ENCODE measurements around the gene MORF4L1.
"Not testable (repeated sequence)": the region's sequence is repeated elsewhere in the genome, so short reads cannot be mapped to it uniquely, and the experiment has no call there.

Gene MORF4L1

GRCh38 chr15:78927077-78927790 lies 54.5 kb downstream of the MORF4L1 start:
- no peak for DNase-seq (ENCODE audit: low read depth in 3 of 3)

GRCh38 chr15:78928176-78928575 lies 55.5 kb downstream of the MORF4L1 start:
- not testable (repeated sequence) for DNase-seq (ENCODE audit: low read depth in 3 of 3)

- no peak for DNase-seq (ENCODE audit: low read depth in 3 of 3)
Measured at GRCh38 chr15:78928616-78929093, 56.0 kb downstream of the MORF4L1 start.

GRCh38 chr15:78929536-78930264 lies 57.0 kb downstream of the MORF4L1 start:
- no peak for DNase-seq (ENCODE audit: low read depth in 3 of 3)

GRCh38 chr15:78930577-78931388 lies 58.1 kb downstream of the MORF4L1 start:
- DNase-seq (ENCODE audit: low read depth in 3 of 3) = no peak

- DNase-seq (ENCODE audit: low read depth in 3 of 3) = no peak
Measured at GRCh38 chr15:78931439-78932257, 59.0 kb downstream of the MORF4L1 start.

- DNase-seq (ENCODE audit: low read depth in 3 of 3) = no peak
Measured at GRCh38 chr15:78932258-78932808, 59.6 kb downstream of the MORF4L1 start.

- DNase-seq (ENCODE audit: low read depth in 3 of 3) = no peak
Measured at GRCh38 chr15:78933187-78933822, 60.6 kb downstream of the MORF4L1 start.

- DNase-seq (ENCODE audit: low read depth in 3 of 3) = no peak
Measured at GRCh38 chr15:78933823-78934654, 61.3 kb downstream of the MORF4L1 start.

GRCh38 chr15:78934655-78935023 lies 61.9 kb downstream of the MORF4L1 start:
- DNase-seq (ENCODE audit: low read depth in 3 of 3) = no peak

GRCh38 chr15:78937132-78937739 lies 64.5 kb downstream of the MORF4L1 start:
- no peak for DNase-seq (ENCODE audit: low read depth in 3 of 3)

- no peak for DNase-seq (ENCODE audit: low read depth in 3 of 3)
Measured at GRCh38 chr15:78938658-78939488, 66.2 kb downstream of the MORF4L1 start.

- no peak for DNase-seq (ENCODE audit: low read depth in 3 of 3)
Measured at GRCh38 chr15:78942741-78943140, 70.1 kb downstream of the MORF4L1 start.

GRCh38 chr15:78943692-78944091 lies 71.0 kb downstream of the MORF4L1 start:
- DNase-seq (ENCODE audit: low read depth in 3 of 3) = no peak

- DNase-seq (ENCODE audit: low read depth in 3 of 3) = no peak
Measured at GRCh38 chr15:78944202-78944625, 71.5 kb downstream of the MORF4L1 start.

- peak; percentile 25 to 61 (median 32) for DNase-seq (ENCODE audit: low read depth in 3 of 3)
Measured at GRCh38 chr15:78944669-78945407, 72.1 kb downstream of the MORF4L1 start, which contains the start of gene CTSH. CTSH (minus strand) TSS chr15:78945046; CDS start chr15:78944981, 65 bp downstream.

- DNase-seq (ENCODE audit: low read depth in 3 of 3) = no peak
Measured at GRCh38 chr15:78946493-78946892, 73.8 kb downstream of the MORF4L1 start.

All from stimulated activated CD4-positive, alpha-beta T cell treated with anti-CD3 and anti-CD28 coated beads, TNF-alpha, amount 100 ng/mL, for 48 hours (primary cell).